WI38 (cell line): ENCODE data around the gene SIN3A.
"Not testable (repeated sequence)": the region's sequence is repeated elsewhere in the genome, so short reads cannot be mapped to it uniquely, and the experiment has no call there.

ENCODE experiments used
- H3K4me3 ChIP-seq: 2 replicates; pipeline ENCODE4 v1.5.1; 2011; ENCODE audit warnings: low read depth, mild to moderate bottlenecking, control low read depth, low read length
- CTCF ChIP-seq: IDR thresholded peaks from 2 replicates; pipeline ENCODE4 v1.5.1; 2012; ENCODE audit warnings: low read depth, mild to moderate bottlenecking, control low read depth, low read length

Gene SIN3A

GRCh38 chr15:75446151-75446550, 5.3 kb downstream of the SIN3A start:
- no peak overlapping the region for H3K4me3 ChIP-seq
- no peak for TF ChIP-seq CTCF

- not testable (repeated sequence) for H3K4me3 ChIP-seq
Observed at GRCh38 chr15:75445324-75445723, 6.2 kb downstream of the SIN3A start.

GRCh38 chr15:75443972-75444453, 7.5 kb downstream of the SIN3A start:
- not testable (repeated sequence) for H3K4me3 ChIP-seq

GRCh38 chr15:75437721-75438120, 13.8 kb downstream of the SIN3A start:
- no peak overlapping the region for H3K4me3 ChIP-seq
- TF ChIP-seq CTCF = no peak

- no peak overlapping the region for H3K4me3 ChIP-seq
- TF ChIP-seq CTCF = no peak
Observed at GRCh38 chr15:75436881-75437280, 14.6 kb downstream of the SIN3A start.

- no peak overlapping the region for H3K4me3 ChIP-seq
- no peak for TF ChIP-seq CTCF
Observed at GRCh38 chr15:75431682-75432081, 19.8 kb downstream of the SIN3A start.

- TF ChIP-seq CTCF = no peak
- no peak overlapping the region for H3K4me3 ChIP-seq
Observed at GRCh38 chr15:75431270-75431669, 20.2 kb downstream of the SIN3A start.

GRCh38 chr15:75430259-75430658, 21.2 kb downstream of the SIN3A start:
- no peak overlapping the region for H3K4me3 ChIP-seq
- TF ChIP-seq CTCF = no peak

GRCh38 chr15:75428152-75428551, 23.3 kb downstream of the SIN3A start:
- no peak overlapping the region for H3K4me3 ChIP-seq
- no peak for TF ChIP-seq CTCF
